ENCODE results near the gene GPC5. TPM values are rescaled to one million over a fixed set of nuclear protein-coding genes. Genes with fewer than 3 reads are reported as not detected.
"Not testable (repeated sequence)": the region's sequence is repeated elsewhere in the genome, so short reads cannot be mapped to it uniquely, and the experiment has no call there.

Gene GPC5
- total and polyA plus RNA-seq, 9 donors: 0.10 to 1.5 (median 0.38) TPM

DNA sequence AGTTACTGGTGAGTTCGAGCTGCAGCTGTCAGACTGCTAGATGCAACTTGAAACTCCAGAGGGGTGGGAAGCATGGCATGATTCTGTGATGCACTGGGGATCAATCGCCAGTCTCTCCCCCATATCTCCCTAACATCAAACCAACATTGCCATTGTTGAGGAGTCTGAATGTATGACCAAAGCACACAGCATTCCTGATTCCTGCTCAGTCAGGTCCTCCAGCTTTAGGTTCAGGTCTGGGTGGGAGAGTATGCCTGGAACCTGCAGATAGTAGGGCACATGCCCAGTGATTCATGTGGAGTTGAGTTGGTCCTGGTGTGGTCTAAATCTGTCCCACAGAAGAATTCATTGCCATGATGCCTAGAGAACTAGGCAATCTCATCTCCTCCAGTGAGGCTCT, 269.1 kb downstream of the GPC5 start:
- no peak for TF ChIP-seq EP300 (IDR thresholded peaks at IDR 0.05)
- TF ChIP-seq POLR2A (IDR thresholded peaks at IDR 0.05): no peak
- TF ChIP-seq, protein P1, sequence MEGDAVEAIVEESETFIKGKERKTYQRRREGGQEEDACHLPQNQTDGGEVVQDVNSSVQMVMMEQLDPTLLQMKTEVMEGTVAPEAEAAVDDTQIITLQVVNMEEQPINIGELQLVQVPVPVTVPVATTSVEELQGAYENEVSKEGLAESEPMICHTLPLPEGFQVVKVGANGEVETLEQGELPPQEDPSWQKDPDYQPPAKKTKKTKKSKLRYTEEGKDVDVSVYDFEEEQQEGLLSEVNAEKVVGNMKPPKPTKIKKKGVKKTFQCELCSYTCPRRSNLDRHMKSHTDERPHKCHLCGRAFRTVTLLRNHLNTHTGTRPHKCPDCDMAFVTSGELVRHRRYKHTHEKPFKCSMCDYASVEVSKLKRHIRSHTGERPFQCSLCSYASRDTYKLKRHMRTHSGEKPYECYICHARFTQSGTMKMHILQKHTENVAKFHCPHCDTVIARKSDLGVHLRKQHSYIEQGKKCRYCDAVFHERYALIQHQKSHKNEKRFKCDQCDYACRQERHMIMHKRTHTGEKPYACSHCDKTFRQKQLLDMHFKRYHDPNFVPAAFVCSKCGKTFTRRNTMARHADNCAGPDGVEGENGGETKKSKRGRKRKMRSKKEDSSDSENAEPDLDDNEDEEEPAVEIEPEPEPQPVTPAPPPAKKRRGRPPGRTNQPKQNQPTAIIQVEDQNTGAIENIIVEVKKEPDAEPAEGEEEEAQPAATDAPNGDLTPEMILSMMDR (IDR thresholded peaks at IDR 0.05): no peak
- intact Hi-C loops (cut with DNase I): no loop called here
- Histone ChIP-seq H3K9me3 (no peaks in the 10 kb centered on the region), H3K27me3 (no peaks in the 10 kb centered on the region), H3K27ac (no peak overlapping the region), H3K36me3 (no peaks in the 10 kb centered on the region), H3K4me3 (no peak overlapping the region), H3K4me1 (ENCODE audit: insufficient read depth) (no peaks in the 10 kb centered on the region)
- no peak for DNase-seq
- WGBS, 3 donors: 71 to 81% (median 81%) methylated on average over 2 of the region's 2 CpGs

DNA sequence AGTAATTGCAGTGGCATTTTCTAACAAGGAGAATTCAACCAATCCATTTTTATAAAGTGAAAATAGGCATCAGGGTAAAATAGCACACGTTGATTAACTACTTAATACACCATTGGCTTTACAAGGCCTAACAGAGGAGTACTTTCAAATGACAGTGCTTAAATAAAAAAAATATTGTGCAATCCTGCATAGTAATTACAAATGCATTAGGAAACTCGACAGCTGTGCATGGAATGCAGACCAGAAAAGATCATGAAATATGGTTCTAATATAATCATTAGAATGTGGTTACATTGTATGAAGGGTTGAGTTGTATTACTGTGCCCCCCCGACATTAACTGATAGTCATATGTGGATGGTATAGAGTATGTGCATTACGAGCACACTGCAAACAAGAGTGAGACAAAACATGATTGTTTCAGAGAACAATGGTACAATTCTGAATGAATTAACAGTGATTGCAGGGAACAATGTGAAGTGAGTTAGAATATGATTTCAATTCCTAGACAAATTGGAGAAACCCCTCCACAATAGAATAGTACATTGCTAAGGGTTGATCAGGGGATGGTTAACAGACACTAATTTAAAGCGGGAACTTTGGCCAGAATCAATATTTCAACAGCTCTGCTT, 270.6 kb downstream of the GPC5 start:
- Histone ChIP-seq H3K27ac (no peak overlapping the region), H3K4me3 (no peak overlapping the region), H3K4me1 (ENCODE audit: insufficient read depth) (no peaks in the 10 kb centered on the region), H3K27me3 (no peaks in the 10 kb centered on the region), H3K36me3 (no peaks in the 10 kb centered on the region), H3K9me3 (no peaks in the 10 kb centered on the region)
- no peak for DNase-seq
- intact Hi-C loops (cut with DNase I): no loop called here
- WGBS, 3 donors: 66 to 72% (median 71%) methylated on average over 5 of the region's 5 CpGs
- TF ChIP-seq, protein P1 (IDR thresholded peaks at IDR 0.05): no peak
- TF ChIP-seq EP300 (IDR thresholded peaks at IDR 0.05): no peak
- TF ChIP-seq POLR2A (IDR thresholded peaks at IDR 0.05): no peak

DNA sequence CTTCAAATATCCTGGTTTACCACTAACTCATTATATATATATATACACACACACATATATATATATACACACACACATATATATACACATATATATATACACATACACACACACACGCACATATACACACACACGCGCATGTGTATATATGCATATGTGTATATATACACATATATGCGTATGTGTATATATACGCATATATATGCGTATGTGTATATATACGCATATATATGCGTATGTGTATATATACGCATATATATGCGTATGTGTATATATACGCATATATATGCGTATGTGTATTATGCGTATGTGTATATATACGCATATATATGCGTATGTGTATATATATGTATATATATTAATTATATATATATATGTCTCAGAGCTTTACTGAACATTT, 275.9 kb downstream of the GPC5 start:
- intact Hi-C loops (cut with DNase I); H3K27ac ChIP-seq; DNase-seq: not testable (repeated sequence)

DNA sequence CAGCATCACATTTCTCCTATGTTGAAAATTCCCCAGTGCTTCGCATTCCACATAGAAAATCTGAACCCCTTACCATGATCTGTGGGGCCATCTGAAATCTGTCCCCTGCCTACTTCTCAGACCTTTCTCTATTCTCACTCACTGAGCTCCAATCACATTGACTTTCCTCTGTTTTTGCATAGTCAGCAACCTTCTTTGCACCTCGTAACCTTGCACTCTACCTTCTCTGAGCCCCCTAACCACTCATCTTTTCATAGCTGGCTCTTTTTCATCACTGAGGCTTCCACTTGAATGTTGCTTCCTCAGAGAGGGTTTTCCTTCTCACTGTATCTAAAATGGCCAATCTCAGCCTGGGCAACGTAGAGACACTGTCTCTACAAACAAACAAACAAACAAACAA, 286.3 kb downstream of the GPC5 start:
- H3K4me3 ChIP-seq: no peak overlapping the region
- H3K36me3 ChIP-seq: no peaks in the 10 kb centered on the region
- intact Hi-C loops (cut with DNase I): no loop called here
- no peak overlapping the region for H3K27ac ChIP-seq
- H3K27me3 ChIP-seq: no peaks in the 10 kb centered on the region
- no peaks in the 10 kb centered on the region for H3K9me3 ChIP-seq
- TF ChIP-seq, protein P1 (IDR thresholded peaks at IDR 0.05): no peak
- no peak for TF ChIP-seq EP300 (IDR thresholded peaks at IDR 0.05)
- TF ChIP-seq POLR2A (IDR thresholded peaks at IDR 0.05): no peak
- no peaks in the 10 kb centered on the region for H3K4me1 ChIP-seq (ENCODE audit: insufficient read depth)
- no peak for DNase-seq
- 69 to 72% (median 70%) methylated on average over 3 of the region's 3 CpGs for WGBS, 3 donors

More for the DNA sequence above, 275.9 kb downstream of the GPC5 start:
- H3K27me3 ChIP-seq; H3K9me3 ChIP-seq; H3K4me3 ChIP-seq; H3K4me1 ChIP-seq (ENCODE audit: insufficient read depth); H3K36me3 ChIP-seq: not testable (repeated sequence)
- 88 to 97% (median 93%) methylated on average over 15 of the region's 15 CpGs for WGBS, 3 donors

DNA sequence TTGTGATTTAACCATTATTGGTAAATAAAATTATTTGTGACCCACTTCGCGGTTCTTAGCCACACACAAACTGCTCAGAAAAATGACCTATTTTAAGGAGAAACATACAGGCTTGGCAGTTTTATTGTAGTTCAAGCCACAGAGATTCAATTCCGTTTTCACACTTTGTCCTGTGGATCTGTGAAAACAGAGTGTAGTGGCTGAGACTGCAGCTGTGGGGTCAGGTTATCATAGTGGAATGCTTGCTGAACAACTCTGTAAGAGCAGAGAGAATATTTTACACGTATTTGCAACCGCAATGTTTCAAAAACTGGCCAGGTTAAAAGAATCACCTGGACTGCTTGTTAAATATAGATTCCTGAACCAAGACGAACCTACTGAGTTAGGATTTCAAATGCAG, 292.5 kb downstream of the GPC5 start:
- H3K36me3 ChIP-seq: no peaks in the 10 kb centered on the region
- WGBS, 3 donors: 11 to 27% (median 14%) methylated on average over 6 of the region's 6 CpGs
- TF ChIP-seq, protein P1 (IDR thresholded peaks at IDR 0.05): no peak
- TF ChIP-seq POLR2A (IDR thresholded peaks at IDR 0.05) (no peak), EP300 (IDR thresholded peaks at IDR 0.05) (no peak)

More for the DNA sequence above, 292.5 kb downstream of the GPC5 start:
- no peaks in the 10 kb centered on the region for H3K9me3 ChIP-seq
- intact Hi-C loops (cut with DNase I): no loop called here
- no peak overlapping the region for H3K4me3 ChIP-seq
- no peak for DNase-seq
- H3K4me1 ChIP-seq (ENCODE audit: insufficient read depth): no peaks in the 10 kb centered on the region
- H3K27me3 ChIP-seq: no peaks in the 10 kb centered on the region
- H3K27ac ChIP-seq: no peak overlapping the region

All from ovary (tissue), 9 donors.